AG09319 (cell line): ENCODE measurements around the gene DTX3.
"Not testable (repeated sequence)": the region's sequence is repeated elsewhere in the genome, so short reads cannot be mapped to it uniquely, and the experiment has no call there.

Experiments used
- DNase-seq: peaks from one replicate; pipeline ENCODE4 v3.0.0-alpha.2; 2010; ENCODE audit warnings: low read depth; ENCODE audit errors: extremely low read depth
- TF ChIP-seq, protein P1 (sequence below): IDR thresholded peaks from 2 replicates; pipeline ENCODE4 v1.5.1; 2011; ENCODE audit warnings: low read depth, mild to moderate bottlenecking, inconsistent platforms, low read length, moderate library complexity

DTX3 gene

DNA sequence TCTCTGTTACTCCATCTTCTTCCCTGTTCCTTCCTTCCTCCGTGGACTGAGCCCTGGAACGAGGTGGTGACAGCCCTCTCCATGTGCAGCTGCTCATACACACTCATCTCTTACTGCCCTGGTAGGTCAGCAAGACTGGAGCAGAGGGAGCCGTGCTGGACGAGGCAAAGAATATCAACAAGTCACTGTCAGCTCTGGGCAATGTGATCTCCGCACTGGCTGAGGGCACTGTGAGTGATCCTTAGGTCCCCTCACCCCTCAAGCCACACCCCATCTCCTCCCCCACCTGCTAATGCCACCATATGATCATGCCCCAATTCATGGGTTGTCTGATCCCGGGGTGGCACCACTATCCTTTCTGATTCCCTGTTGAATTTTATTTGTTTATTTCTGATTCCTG, 35.8 kb upstream of the DTX3 start:
- TF ChIP-seq, protein P1, sequence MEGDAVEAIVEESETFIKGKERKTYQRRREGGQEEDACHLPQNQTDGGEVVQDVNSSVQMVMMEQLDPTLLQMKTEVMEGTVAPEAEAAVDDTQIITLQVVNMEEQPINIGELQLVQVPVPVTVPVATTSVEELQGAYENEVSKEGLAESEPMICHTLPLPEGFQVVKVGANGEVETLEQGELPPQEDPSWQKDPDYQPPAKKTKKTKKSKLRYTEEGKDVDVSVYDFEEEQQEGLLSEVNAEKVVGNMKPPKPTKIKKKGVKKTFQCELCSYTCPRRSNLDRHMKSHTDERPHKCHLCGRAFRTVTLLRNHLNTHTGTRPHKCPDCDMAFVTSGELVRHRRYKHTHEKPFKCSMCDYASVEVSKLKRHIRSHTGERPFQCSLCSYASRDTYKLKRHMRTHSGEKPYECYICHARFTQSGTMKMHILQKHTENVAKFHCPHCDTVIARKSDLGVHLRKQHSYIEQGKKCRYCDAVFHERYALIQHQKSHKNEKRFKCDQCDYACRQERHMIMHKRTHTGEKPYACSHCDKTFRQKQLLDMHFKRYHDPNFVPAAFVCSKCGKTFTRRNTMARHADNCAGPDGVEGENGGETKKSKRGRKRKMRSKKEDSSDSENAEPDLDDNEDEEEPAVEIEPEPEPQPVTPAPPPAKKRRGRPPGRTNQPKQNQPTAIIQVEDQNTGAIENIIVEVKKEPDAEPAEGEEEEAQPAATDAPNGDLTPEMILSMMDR: no peak
- no peak for DNase-seq

DNA sequence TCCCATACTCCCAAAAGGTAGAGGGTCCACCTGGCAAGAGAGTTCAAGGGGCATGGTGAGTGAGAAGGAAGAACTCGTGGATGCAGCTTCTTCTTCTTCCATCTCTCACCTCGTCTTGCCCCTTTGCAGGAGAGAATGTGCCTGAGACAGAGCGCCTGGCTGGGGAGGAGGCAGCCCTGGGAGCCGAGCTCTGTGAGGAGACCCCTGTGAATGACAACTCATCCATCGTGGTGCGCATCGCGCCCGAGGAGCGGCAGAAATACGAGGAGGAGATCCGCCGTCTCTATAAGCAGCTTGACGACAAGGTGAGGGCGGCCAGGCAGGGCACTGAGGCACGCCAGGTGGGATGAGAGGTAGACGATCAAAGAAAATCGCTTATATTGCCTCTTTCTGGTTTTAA, 34.8 kb upstream of the DTX3 start:
- TF ChIP-seq, protein P1: no peak
- no peak for DNase-seq

DNA sequence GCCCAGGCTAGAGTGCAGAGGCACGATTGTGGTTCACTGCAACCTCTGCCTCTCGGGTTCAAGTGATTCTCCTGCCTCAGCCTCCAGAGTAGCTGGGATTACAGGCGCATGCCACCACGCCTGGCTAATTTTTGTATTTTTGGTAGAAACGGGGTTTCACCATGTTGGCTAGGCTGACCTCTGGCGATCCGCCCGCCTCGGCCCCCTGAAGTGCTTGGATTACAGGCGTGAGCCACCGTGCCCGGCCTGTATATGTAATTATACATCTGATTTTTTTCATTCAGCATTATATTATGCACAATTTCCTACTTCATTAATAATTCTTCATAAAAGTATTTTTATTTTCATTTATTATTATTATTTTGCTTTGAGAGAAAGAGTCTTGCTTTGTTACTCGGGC, 34.2 kb upstream of the DTX3 start:
- DNase-seq: not testable (repeated sequence)

DNA sequence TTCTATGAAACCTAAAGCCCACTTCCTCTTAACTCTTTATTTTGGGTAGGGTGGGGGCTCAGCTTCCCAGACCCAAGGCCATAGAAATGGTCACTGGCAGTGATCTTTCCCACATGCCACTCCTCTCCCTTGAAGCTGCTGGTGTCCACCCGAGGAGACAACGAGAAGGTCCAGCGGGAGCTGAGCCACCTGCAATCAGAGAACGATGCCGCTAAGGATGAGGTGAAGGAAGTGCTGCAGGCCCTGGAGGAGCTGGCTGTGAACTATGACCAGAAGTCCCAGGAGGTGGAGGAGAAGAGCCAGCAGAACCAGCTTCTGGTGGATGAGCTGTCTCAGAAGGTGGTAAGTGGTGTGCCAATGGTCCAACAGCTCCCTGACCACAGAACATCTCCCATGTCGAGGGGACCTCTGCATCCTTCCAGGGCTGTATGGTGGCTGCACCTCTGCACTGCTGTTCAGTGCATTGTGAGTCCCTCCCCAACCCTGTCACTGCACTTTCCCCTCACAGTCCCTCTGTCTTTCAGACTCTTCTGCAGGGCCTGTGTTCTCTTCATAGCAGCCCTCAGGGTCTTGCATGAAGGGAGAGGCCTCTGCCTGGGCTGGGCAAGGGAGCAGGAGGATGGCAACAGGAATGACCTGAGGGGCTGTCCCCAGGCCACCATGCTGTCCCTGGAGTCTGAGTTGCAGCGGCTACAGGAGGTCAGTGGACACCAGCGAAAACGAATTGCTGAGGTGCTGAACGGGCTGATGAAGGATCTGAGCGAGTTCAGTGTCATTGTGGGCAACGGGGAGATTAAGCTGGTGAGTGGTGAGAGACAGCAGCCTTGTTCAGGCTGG, 32.5 kb upstream of the DTX3 start:
- TF ChIP-seq, protein P1: no peak
- no peak for DNase-seq

DNA sequence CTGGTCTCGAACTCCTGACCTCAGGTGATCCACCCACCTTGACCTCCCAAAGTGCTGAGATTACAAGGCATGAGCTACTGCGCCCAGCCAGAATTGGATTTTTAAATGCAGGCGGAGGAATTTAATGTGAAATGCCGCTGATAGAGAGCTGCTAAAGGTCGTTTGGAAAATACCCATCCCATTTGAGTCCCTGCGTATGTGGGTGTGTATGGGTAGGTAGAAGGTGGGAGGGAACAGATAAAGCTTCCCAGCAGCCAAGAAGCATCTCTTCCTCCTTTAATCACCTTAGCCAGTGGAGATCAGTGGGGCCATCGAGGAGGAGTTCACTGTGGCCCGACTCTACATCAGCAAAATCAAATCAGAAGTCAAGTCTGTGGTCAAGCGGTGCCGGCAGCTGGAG, 29.8 kb upstream of the DTX3 start:
- no peak for DNase-seq
- TF ChIP-seq, protein P1: no peak

DNA sequence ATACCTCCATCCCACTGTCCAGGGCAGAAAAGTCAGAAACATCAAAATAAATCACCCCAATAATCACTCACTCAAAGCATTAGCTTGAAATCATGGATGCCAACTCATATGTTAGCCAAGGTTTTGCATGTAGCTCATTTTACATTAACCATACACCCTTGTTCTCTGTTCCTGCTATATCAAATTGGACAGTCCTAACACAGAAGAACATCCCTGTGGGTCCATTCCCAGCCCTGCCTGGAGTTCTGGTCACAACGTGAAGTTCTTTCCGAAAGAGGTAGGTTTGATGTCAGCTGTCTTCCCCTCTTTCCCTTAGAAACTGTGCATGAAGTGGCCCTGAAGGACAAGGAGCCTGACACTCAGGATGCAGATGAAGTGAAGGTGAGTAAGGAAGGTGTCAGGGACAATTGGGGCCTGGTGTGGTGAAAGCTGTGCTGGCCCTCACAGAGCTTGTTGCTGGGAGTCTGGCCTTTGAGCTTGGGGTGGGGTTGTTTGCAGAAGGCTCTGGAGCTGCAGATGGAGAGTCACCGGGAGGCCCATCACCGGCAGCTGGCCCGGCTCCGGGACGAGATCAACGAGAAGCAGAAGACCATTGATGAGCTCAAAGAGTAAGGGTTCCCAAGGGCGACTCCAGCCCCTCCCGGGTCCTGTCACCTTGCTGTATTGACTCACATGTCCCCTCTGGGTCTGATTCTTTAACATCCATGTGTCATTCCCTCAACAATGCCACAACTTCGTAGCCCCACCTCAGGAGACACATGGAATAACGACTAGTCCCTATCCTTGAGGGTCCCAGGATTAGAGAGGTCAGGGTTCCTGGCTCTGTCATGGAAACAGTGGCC, 28.6 kb upstream of the DTX3 start:
- TF ChIP-seq, protein P1: no peak
- no peak for DNase-seq

DNA sequence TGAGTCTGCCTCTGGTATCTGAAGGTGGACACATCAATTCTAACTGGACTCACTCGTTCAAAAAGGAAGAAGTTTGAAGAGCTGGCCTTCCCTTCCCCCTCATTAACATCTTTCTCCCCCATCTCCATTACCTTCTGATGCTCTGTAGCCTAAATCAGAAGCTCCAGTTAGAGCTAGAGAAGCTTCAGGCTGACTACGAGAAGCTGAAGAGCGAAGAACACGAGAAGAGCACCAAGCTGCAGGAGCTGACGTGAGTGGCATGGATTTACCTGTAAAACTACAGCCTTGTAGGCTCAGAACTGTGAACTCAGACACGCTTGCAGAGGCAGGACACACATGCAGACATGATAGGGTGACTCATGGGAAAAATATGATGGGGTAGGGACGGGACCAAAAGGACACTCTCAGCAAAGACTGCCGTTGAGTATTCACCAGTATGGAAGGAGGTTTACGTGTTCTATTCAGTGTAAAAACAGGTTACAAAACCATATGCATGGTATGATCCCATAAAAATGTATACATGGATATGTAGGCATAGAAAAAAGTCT, 27.9 kb upstream of the DTX3 start:
- TF ChIP-seq, protein P1: no peak
- DNase-seq: no peak
